ENCODE measurements around the gene TFEC. TPM values are rescaled to one million over a fixed set of nuclear protein-coding genes. Genes with fewer than 3 reads are reported as not detected.
A peak's percentile ranks its signal among the peaks of the same experiment; 100 is the strongest.
"Not testable (repeated sequence)": the region's sequence is repeated elsewhere in the genome, so short reads cannot be mapped to it uniquely, and the experiment has no call there.

Gene TFEC
- total and polyA plus RNA-seq, 4 donors: 9.8 to 19.2 (median 17.1) TPM

GRCh38 chr7:115929736-115930135, 100.8 kb downstream of the TFEC start:
- not testable (repeated sequence) for DNase-seq; H3K9me3 ChIP-seq (ENCODE audit: control insufficient read depth in 4 of 4, insufficient read depth in 3 of 4, low read length in 3 of 4); H3K27ac ChIP-seq (ENCODE audit: low read depth in 1 of 2, low read length in 1 of 2); ATAC-seq (ENCODE audit: insufficient read depth, low FRiP score); H3K4me1 ChIP-seq (ENCODE audit: control insufficient read depth in 5 of 5, insufficient read depth in 5 of 5, low read length in 5 of 5); H3K9ac ChIP-seq (ENCODE audit: insufficient read depth in 1 of 2, low read length in 2 of 2); H3K27me3 ChIP-seq (ENCODE audit: control insufficient read depth in 3 of 3, insufficient read depth in 3 of 3, low read length in 2 of 3); H3K4me3 ChIP-seq; H3K36me3 ChIP-seq (ENCODE audit: control insufficient read depth in 4 of 4, insufficient read depth in 4 of 4, low read length in 4 of 4)
- 94 to 98% methylated on average over 3 of the region's 3 CpGs for WGBS, 2 donors

- Histone ChIP-seq H3K9ac (ENCODE audit: insufficient read depth in 1 of 2, low read length in 2 of 2) (no peak overlapping the region), H3K36me3 (ENCODE audit: control insufficient read depth in 4 of 4, insufficient read depth in 4 of 4, low read length in 4 of 4) (no peaks in the 10 kb centered on the region), H3K27ac (ENCODE audit: low read depth in 1 of 2, low read length in 1 of 2) (no peak overlapping the region), H3K9me3 (ENCODE audit: control insufficient read depth in 4 of 4, insufficient read depth in 3 of 4, low read length in 3 of 4) (no peaks in the 10 kb centered on the region), H3K27me3 (ENCODE audit: control insufficient read depth in 3 of 3, insufficient read depth in 3 of 3, low read length in 2 of 3) (no peaks in the 10 kb centered on the region), H3K4me3 (no peak overlapping the region), H3K4me1 (ENCODE audit: control insufficient read depth in 5 of 5, insufficient read depth in 5 of 5, low read length in 5 of 5) (peaks cover 0 to 7% (median 0%) of the 10 kb centered on the region in 5 donors)
- TF ChIP-seq CTCF (IDR thresholded peaks at IDR 0.05; ENCODE audit: control extremely low read depth, extremely low read depth): no peak
- DNase-seq: peak in 1 of 3 donors; percentile 34
- 38 to 63% methylated on average over 2 of the region's 2 CpGs for WGBS, 2 donors
- ATAC-seq (ENCODE audit: insufficient read depth, low FRiP score): no peak
These were observed 106.2 kb downstream of the TFEC start for GRCh38 chr7:115924411-115924810.

- no peaks in the 10 kb centered on the region for H3K27me3 ChIP-seq (ENCODE audit: control insufficient read depth in 3 of 3, insufficient read depth in 3 of 3, low read length in 2 of 3)
- H3K27ac ChIP-seq (ENCODE audit: low read depth in 1 of 2, low read length in 1 of 2): no peak overlapping the region
- no peaks in the 10 kb centered on the region for H3K36me3 ChIP-seq (ENCODE audit: control insufficient read depth in 4 of 4, insufficient read depth in 4 of 4, low read length in 4 of 4)
- DNase-seq (no peak), ATAC-seq (ENCODE audit: insufficient read depth, low FRiP score) (no peak)
- no peak overlapping the region for H3K9ac ChIP-seq (ENCODE audit: insufficient read depth in 1 of 2, low read length in 2 of 2)
- 92 to 97% methylated on average over 1 of the region's 1 CpG for WGBS, 2 donors
- H3K4me3 ChIP-seq: no peak overlapping the region
- TF ChIP-seq CTCF (IDR thresholded peaks at IDR 0.05; ENCODE audit: control extremely low read depth, extremely low read depth): no peak
- peaks cover 0 to 12% (median 0%) of the 10 kb centered on the region in 5 donors for H3K4me1 ChIP-seq (ENCODE audit: control insufficient read depth in 5 of 5, insufficient read depth in 5 of 5, low read length in 5 of 5)
- no peaks in the 10 kb centered on the region for H3K9me3 ChIP-seq (ENCODE audit: control insufficient read depth in 4 of 4, insufficient read depth in 3 of 4, low read length in 3 of 4)
These were observed 110.2 kb downstream of the TFEC start for GRCh38 chr7:115920367-115920766.

- ATAC-seq (ENCODE audit: insufficient read depth, low FRiP score): no peak
These were observed 115.6 kb downstream of the TFEC start for GRCh38 chr7:115914951-115915350.

More at GRCh38 chr7:115914951-115915350, 115.6 kb downstream of the TFEC start:
- DNase-seq: peak; percentile 13 to 92 (median 85)
- no peak for TF ChIP-seq CTCF (IDR thresholded peaks at IDR 0.05; ENCODE audit: control extremely low read depth, extremely low read depth)
- Histone ChIP-seq H3K27ac (ENCODE audit: low read depth in 1 of 2, low read length in 1 of 2) (no peak overlapping the region), H3K4me1 (ENCODE audit: control insufficient read depth in 5 of 5, insufficient read depth in 5 of 5, low read length in 5 of 5) (peaks cover 0 to 29% (median 0%) of the 10 kb centered on the region in 5 donors), H3K9me3 (ENCODE audit: control insufficient read depth in 4 of 4, insufficient read depth in 3 of 4, low read length in 3 of 4) (no peaks in the 10 kb centered on the region), H3K9ac (ENCODE audit: insufficient read depth in 1 of 2, low read length in 2 of 2) (no peak overlapping the region), H3K4me3 (no peak overlapping the region), H3K27me3 (ENCODE audit: control insufficient read depth in 3 of 3, insufficient read depth in 3 of 3, low read length in 2 of 3) (no peaks in the 10 kb centered on the region), H3K36me3 (ENCODE audit: control insufficient read depth in 4 of 4, insufficient read depth in 4 of 4, low read length in 4 of 4) (no peaks in the 10 kb centered on the region)
- WGBS, 2 donors: 75 to 85% methylated on average over 1 of the region's 1 CpG

All from lung (tissue), 12 donors.